ENCODE measurements around the gene SLC19A1.

Gene SLC19A1

DNA sequence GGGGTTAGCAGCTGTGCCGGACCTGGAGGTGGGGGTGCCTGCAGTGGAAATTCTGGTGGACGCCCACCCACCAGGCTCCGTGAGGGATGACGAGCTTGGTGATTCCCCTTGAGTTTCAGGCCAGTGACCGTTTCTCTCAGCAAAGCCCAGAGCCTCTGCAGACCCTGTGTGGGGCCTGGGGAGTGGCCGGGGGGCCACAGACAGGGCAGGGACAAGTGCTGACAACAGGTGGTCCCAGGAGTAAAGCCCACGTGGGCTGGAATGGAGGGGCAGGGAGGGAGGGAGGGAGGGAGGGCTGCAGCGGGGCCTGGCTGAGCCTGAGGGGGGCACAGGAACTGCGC is 84.4 kb downstream of the SLC19A1 start:
- ATAC-seq (ENCODE audit: low read depth): no peak
- Mint-ChIP-seq H3K27me3 (peaks cover 5% of the 10 kb centered on the region), H3K4me3 (no peak overlapping the region), H3K27ac (no peak overlapping the region), H3K9me3 (peaks cover 11% of the 10 kb centered on the region), H3K4me1 (peaks cover 3% of the 10 kb centered on the region), H3K36me3 (no peaks in the 10 kb centered on the region)
- DNase-seq (ENCODE audit: low spot score in 2 of 2): no peak

DNA sequence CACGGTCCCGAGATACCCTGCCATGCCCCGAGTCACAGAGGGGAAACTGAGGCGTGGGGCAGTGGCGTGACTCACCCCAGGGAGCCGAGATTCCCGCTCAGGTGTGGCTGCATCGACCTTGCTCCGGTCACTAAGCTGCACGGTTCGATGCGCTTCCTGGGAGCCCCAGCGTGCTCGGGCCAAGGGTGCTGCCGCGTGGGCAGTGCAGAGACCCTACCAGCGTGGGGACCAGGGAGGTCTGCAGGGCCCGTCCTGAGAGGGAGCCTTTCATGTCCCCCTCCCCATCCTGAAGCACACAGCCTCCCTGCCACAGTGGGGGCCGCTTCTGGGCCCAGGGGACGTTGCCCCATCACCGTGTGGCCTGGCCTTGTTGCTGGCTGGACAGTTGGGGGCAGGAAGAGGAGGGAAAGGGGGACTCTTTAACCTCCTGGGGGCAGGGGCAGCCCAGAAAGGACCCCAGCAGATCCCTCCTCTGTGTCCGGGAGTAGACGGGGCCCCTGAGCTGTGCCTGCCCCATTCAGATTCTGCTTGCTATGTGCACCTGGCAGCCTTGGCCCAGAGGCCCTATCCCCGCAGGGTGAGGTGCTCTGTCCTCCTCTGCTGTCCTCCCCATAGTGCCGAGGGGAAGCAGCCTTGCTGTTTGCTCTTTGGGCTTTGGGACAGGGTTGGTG is 84.9 kb downstream of the SLC19A1 start:
- DNase-seq (ENCODE audit: low spot score in 2 of 2): no peak
- Mint-ChIP-seq H3K9me3 (peaks cover 7% of the 10 kb centered on the region), H3K27ac (no peak overlapping the region)

DNA sequence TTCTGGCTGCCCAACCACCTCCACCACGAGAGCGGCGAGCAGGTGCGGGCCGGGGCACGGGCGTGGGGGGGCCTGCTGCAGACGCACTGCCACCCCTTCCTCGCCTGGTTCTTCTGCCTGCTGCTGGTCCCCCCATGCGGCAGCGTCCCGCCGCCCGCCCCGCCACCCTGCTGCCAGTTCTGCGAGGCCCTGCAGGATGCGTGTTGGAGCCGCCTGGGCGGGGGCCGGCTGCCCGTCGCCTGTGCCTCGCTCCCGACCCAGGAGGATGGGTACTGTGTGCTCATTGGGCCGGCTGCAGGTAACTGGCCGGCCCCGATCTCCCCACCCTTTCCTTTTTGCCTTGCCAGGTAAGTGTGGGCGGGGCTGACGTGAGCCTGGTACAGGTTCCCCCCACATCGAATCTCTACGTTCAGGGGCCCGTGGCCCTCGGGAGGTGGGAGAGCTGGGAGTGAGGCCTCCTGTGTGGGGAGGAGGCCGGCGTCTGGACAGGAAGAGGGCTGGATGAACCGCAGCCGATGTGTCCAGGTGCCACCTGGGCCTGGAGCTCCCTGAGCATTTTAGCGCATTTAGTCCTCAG is 85.6 kb downstream of the SLC19A1 start:
- Mint-ChIP-seq H3K4me3 (no peak overlapping the region), H3K36me3 (no peaks in the 10 kb centered on the region), H3K27me3 (peaks cover 5% of the 10 kb centered on the region), H3K27ac (no peak overlapping the region), H3K4me1 (peaks cover 3% of the 10 kb centered on the region), H3K9me3 (peaks cover 3% of the 10 kb centered on the region)
- ATAC-seq (ENCODE audit: low read depth) (no peak), DNase-seq (ENCODE audit: low spot score in 2 of 2) (no peak)

More for the DNA sequence above, 84.9 kb downstream of the SLC19A1 start:
- Mint-ChIP-seq H3K36me3 (no peaks in the 10 kb centered on the region), H3K4me3 (no peak overlapping the region), H3K27me3 (peaks cover 5% of the 10 kb centered on the region), H3K4me1 (peaks cover 3% of the 10 kb centered on the region)
- ATAC-seq (ENCODE audit: low read depth): no peak

DNA sequence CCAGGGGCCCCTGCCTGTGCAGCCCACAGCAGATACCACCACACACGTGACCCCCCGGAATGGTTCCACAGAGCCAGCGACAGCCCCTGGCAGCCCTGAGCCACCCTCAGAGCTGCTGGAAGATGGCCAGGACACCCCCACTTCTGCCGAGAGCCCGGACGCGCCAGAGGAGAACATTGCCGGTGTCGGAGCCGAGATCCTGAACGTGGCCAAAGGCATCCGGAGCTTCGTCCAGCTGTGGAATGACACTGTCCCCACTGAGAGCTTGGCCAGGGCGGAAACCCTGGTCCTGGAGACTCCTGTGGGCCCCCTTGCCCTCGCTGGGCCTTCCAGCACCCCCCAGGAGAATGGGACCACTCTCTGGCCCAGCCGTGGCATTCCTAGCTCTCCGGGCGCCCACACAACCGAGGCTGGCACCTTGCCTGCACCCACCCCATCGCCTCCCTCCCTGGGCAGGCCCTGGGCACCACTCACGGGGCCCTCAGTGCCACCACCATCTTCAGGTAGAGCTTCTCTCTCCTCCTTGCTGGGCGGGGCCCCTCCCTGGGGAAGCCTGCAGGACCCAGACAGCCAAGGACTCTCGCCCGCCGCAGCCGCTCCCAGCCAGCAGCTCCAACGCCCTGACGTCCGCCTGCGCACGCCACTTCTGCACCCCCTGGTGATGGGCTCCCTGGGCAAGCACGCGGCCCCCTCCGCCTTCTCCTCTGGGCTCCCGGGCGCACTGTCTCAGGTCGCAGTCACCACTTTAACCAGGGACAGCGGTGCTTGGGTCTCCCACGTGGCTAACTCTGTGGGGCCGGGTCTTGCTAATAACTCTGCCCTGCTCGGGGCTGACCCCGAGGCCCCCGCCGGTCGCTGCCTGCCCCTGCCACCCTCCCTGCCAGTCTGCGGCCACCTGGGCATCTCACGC is 86.3 kb downstream of the SLC19A1 start:
- Mint-ChIP-seq H3K9me3 (no peaks in the 10 kb centered on the region), H3K36me3 (no peaks in the 10 kb centered on the region), H3K4me3 (no peak overlapping the region), H3K27me3 (peaks cover 3% of the 10 kb centered on the region), H3K4me1 (peaks cover 3% of the 10 kb centered on the region), H3K27ac (no peak overlapping the region)
- ATAC-seq (ENCODE audit: low read depth) (no peak), DNase-seq (ENCODE audit: low spot score in 2 of 2) (no peak)

DNA sequence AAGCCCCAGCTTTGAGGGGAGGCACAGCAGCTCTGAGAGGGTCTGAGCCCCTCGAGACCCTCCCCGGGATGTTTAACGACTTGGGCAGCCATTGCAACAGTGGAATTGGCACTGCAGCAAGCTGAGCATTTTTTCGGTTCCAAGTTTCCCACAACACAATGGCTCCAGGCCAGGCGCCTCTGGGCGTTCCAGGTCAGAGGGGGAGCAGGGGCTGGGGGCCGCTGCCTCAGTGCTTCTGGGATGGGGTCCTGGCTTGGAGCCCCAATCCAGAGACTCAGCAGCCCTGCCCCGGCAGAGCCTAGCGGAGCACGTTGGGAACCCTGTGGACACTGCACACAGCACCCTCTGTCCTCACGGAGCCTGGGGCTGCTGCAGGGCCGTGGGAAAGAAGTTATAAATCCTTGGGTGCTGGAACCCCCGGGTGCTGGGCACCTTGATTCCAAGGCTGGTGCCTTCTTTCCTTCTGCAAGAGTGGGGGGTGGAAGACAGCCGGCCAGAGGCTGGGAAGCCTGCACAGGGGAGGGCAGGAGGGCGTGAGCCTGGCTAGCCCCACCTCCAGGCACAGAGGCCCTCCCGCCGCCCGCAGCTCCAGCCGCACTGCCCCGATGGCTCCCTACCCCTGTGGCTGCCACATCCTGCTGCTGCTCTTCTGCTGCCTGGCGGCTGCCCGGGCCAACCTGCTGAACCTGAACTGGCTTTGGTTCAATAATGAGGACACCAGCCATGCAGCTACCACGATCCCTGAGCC is 87.1 kb downstream of the SLC19A1 start:
- ATAC-seq (ENCODE audit: low read depth) (no peak), DNase-seq (ENCODE audit: low spot score in 2 of 2) (no peak)
- Mint-ChIP-seq H3K27ac (no peak overlapping the region), H3K4me1 (peaks cover 3% of the 10 kb centered on the region), H3K9me3 (no peaks in the 10 kb centered on the region), H3K27me3 (no peaks in the 10 kb centered on the region), H3K4me3 (no peak overlapping the region), H3K36me3 (no peaks in the 10 kb centered on the region)

DNA sequence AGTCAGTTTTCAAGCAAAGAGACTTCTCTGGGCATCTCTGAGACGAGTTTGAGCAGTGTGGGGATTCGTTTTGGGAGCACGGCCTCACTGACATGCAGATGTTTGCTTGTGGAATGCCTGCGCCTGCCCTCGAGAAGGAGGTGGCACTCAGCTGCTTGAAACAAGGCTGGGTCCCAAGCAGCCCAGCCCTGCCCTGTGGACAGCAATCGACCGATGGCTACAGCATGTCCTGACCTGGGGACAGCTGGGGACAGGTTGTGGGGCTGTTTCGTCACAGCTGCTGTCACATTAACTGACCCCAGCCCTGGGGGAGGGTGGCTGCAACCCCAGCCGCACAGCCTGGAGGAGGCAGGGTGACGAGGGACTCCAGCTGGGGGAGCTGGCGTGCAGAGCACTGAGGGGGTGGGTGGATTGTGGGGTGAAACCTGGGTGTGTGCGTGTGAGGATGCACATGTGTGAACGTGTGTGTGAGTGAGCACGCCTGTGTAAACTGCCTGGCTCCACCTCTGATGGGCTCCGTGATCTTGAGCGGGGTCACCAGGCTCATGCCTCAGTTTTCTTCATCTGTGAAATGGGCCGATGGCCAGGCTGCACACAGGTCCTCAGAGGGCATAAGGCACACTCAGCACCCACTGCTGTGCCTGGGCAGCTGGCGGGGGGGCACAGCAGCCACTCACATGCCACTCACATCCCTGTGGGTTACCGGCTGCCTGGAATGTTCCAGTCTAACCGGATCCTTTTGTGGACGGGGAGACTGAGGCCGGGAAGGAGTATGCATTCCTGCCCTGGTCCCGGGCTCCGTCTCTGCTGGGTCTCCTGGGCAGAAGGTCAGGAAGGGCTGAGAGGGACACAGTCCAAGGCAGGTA is 87.9 kb downstream of the SLC19A1 start:
- Mint-ChIP-seq H3K9me3 (no peaks in the 10 kb centered on the region), H3K4me3 (no peak overlapping the region), H3K27me3 (peaks cover 1% of the 10 kb centered on the region), H3K36me3 (no peaks in the 10 kb centered on the region), H3K4me1 (peaks cover 3% of the 10 kb centered on the region), H3K27ac (no peak overlapping the region)
- ATAC-seq (ENCODE audit: low read depth): no peak
- no peak for DNase-seq (ENCODE audit: low spot score in 2 of 2)

DNA sequence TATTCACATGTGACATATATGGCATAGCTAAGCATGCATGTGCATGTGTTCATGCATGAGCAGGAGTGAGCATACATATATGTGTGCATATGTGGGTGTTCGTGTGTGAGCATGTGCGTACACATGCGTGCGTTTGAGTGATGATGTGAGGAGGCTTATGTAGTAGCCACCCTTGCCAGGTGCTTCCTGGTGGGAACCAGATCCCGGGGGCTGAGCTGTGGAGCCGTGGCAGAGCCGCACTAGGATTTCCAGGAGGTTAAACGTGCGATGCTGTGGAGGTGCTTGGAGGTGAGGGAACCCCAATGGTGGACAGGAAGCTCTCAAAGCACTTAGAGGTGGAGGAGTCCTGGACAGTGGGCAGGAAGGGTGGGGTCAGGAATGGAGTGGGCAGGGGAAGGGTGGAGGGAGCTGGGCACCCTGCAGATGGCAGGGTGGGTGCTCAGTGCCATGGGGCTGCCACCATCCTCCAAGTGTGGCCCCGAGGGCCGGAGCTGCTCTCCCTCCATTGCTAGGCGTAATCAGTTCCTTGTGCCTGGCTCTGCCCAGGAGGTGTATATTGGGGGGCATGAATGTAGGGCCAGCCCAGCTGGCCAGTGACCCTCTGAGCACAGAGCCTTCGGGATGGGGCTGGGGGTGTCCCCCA is 88.8 kb downstream of the SLC19A1 start:
- DNase-seq (ENCODE audit: low spot score in 2 of 2): no peak
- no peaks in the 10 kb centered on the region for H3K9me3 Mint-ChIP-seq
- H3K36me3 Mint-ChIP-seq: no peaks in the 10 kb centered on the region
- peaks cover 6% of the 10 kb centered on the region for H3K27me3 Mint-ChIP-seq
- H3K4me1 Mint-ChIP-seq: peaks cover 3% of the 10 kb centered on the region
- no peak overlapping the region for H3K27ac Mint-ChIP-seq
- no peak for ATAC-seq (ENCODE audit: low read depth)
- H3K4me3 Mint-ChIP-seq: no peak overlapping the region

DNA sequence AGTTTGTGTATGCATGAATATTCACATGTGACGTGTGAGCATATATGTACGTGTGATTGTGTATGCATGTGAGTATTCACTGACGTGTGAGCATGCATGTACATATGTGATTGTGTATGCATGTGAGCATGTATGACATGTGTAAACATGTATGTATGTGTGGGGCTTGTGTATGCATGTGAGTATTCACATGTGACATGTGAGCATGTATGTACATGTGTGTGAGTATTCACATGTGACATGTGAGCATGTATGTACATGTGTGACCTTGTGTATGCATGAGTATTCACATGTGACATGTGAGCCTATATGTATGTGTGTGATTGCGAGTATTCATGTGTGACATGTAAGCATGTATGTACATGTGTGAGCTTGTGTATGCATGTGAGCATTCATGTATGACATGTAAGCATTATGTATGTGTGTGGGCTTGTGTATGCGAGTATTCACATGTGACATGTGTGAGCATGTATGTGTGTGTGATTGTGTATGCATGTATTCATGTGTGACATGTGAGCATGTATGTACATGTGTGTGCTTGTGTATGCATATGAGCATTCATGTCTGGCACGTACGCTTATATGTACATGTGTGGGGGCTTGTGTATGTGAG is 89.4 kb downstream of the SLC19A1 start:
- Mint-ChIP-seq H3K27me3 (peaks cover 10% of the 10 kb centered on the region), H3K9me3 (no peaks in the 10 kb centered on the region), H3K36me3 (no peaks in the 10 kb centered on the region), H3K4me1 (peaks cover 3% of the 10 kb centered on the region), H3K4me3 (no peak overlapping the region), H3K27ac (no peak overlapping the region)
- no peak for DNase-seq (ENCODE audit: low spot score in 2 of 2)
- no peak for ATAC-seq (ENCODE audit: low read depth)

DNA sequence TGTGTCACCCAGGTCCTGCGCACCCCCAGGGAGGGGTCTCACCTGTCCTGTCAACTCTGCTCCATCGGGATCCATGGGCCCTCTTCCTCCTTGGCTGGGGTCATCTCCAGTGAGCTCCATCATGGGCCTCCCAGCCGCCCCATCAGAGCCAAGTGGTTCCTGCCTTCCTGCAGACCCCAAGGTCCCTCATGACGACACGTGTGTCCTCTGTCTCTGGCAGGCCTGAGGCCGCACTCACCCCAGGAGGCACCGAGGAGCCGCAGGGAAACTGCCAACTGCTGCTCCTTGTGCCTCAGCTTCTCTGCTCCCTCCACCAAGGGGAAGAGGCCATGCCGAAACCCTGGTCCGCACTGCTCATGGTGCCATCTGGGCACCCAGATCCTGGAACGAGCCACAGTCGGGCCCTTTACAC is 90.5 kb downstream of the SLC19A1 start:
- Mint-ChIP-seq H3K36me3 (no peaks in the 10 kb centered on the region), H3K4me1 (peaks cover 3% of the 10 kb centered on the region), H3K4me3 (no peak overlapping the region), H3K27me3 (peaks cover 10% of the 10 kb centered on the region), H3K9me3 (no peaks in the 10 kb centered on the region), H3K27ac (no peak overlapping the region)
- DNase-seq (ENCODE audit: low spot score in 2 of 2) (no peak), ATAC-seq (ENCODE audit: low read depth) (no peak)

DNA sequence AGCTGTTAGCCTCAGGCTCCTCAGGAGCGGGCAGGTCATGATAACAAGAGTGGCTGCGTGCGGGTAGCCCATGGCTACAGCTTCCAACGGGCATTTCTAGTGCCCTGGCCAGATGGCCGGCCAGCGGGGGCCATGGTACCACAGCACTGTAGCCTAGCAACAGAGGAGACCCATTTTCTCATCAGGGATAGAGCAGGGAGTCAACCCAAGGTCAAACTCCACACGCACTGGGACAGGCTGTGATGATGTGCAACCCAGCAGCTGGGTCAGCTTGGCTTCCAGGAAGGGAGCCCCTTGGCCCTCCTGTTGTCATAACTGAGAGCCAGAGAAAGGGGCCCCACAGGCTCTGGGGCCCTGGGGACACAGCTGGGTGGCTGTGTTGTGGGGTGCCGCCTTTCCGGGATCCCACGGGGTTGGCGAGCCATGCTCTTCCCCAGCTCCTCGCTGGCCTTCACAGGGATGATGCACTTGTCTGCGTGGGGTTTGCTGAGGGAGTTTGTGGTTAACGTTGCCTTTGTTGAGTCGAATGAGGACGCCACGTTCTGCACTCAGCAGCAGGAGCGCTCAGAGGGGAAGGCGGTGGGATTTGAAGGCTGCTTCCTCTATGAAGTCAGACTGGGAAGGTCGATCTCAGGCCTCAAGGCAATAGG is 91.0 kb downstream of the SLC19A1 start:
- Mint-ChIP-seq H3K27ac (no peak overlapping the region), H3K4me1 (peaks cover 3% of the 10 kb centered on the region), H3K4me3 (no peak overlapping the region), H3K9me3 (peaks cover 1% of the 10 kb centered on the region), H3K27me3 (peaks cover 10% of the 10 kb centered on the region), H3K36me3 (no peaks in the 10 kb centered on the region)
- DNase-seq (ENCODE audit: low spot score in 2 of 2): no peak
- ATAC-seq (ENCODE audit: low read depth): no peak

DNA sequence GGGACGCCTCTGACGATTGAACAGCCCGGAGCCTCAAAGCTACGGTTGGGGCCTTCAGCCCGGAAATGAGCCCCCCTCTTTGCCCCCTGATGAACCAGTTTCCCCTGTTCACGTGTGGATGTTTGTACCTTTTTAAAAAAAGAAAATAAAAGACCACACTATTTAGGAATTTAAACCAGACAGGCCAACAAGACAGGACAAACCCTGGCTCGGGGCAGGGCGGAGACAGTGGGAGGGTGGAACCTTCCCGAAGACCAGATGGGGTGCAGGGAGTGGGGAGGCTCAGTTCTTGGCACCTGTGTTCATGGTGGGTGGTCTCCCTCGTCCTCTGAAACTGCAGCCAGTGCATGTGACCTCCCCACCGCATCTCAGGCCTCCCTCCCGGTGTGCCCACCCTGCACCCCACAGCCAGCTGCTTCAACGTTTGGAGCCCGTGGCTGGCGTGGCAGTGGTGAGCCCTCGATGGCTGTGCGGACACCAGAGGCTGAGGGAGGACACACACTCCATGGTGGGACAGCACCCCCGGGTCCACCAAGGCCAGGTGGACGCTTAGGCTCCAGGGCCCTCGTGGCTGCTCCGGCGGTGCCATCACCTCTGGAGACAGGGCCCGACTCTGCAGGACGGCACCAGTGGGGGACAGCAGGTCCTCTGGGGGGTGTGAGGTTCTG is 91.7 kb downstream of the SLC19A1 start:
- peaks cover 2% of the 10 kb centered on the region for H3K9me3 Mint-ChIP-seq
- peaks cover 3% of the 10 kb centered on the region for H3K4me1 Mint-ChIP-seq
- H3K27me3 Mint-ChIP-seq: peaks cover 11% of the 10 kb centered on the region
- DNase-seq (ENCODE audit: low spot score in 2 of 2) (no peak), ATAC-seq (ENCODE audit: low read depth) (no peak)
- no peak overlapping the region for H3K27ac Mint-ChIP-seq
- no peaks in the 10 kb centered on the region for H3K36me3 Mint-ChIP-seq
- H3K4me3 Mint-ChIP-seq: no peak overlapping the region
